ENCODE data around the gene GATA6.
"Not testable (repeated sequence)": the region's sequence is repeated elsewhere in the genome, so short reads cannot be mapped to it uniquely, and the experiment has no call there.

GATA6 gene

DNA sequence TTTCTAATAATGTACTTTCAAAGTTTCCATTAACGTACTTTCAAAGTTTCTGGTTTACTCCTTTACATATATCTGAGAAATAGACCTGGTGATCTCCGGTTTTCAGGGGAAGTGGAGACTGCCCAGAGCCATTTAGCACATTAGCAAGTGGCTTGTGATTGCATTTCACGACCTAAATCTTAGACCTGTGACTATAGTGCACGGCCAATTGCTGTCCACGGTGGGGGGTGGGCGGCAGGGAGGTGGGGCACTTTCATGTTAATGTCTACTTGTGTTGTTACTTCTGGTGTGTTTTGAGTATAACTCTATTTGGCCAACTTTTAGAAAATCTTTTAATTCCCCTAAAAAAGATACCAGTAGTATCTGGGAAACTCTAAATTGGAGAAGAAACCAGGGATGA lies 11.3 kb downstream of the GATA6 start:
- DNase-seq (ENCODE audit: low read depth, low spot score), result no peak

DNA sequence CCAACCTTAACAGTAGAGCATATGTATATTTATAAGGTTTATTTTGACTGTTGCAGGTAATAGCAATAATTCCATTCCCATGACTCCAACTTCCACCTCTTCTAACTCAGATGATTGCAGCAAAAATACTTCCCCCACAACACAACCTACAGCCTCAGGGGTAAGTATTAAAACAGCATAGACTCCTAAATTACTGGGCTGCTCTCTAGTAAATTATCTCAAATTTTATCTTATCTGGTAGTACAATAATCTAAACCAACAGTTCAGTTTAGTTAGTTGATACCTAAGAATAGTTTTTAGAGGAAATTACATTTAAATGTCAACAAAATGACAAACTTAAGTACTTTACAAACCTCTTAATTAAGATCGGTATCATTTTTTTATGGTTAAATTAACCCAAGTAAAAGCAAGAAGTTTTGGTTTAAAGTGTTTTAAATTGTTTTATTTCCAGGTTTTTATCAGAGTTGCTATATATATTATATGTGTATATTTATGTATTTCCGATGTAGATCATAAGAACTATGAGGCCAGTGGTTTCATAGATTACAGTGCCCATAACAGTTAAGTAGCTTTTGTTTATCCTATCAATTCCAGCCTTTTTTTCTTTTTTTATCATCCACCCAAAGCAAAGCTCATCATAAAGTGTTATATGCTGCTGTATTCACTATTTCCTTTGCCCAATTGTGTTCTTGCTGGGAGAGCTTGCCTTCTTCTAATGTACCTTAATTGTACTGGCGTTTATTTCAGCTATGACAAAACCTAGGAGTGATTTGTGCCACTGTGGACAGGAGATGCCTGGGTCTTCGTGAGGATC lies 13.7 kb downstream of the GATA6 start:
- no peak for DNase-seq (ENCODE audit: low read depth, low spot score)

DNA sequence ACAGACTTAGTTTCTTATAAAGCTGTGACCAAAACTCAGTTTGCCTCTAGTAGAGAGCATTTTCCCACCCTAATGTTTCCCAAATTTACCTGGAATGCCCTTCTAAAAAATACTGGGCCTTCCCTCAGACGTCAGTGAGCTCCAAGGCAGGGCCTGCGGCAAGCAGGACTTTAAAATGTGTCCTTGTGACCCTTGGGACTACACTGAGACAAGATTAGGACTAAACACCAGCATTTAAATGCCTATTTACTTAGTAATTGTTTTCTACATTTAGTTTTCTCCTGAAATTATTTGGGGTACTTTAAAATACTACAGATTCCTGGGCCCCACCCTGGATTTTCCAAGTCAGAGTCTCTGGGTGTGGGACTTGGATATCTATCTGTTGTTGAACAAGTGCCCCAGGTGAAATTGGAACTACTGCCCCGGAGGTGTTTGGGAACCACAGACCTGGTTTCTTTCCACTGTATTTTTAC lies 14.3 kb downstream of the GATA6 start:
- DNase-seq (ENCODE audit: low read depth, low spot score), result no peak

DNA sequence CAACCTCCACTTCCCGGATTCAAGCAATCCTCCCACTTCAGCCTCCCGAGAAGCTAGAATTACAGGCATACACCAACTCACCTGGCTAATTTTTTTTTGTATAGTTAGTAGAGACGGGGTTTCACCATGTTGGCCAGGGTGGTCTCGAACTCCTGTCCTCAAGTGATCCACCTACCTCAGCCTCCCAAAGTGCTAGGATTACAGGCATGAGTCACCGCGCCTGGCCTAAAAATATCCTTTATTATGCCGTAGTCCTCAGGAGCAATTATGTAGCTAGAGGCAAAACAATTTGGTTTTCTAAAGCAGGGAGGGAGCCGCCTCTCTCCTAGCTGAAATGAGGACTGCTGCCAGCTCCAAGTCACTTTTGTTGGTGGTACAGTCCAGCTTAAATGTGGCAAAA lies 15.2 kb downstream of the GATA6 start:
- not testable (repeated sequence) for DNase-seq (ENCODE audit: low read depth, low spot score)

DNA sequence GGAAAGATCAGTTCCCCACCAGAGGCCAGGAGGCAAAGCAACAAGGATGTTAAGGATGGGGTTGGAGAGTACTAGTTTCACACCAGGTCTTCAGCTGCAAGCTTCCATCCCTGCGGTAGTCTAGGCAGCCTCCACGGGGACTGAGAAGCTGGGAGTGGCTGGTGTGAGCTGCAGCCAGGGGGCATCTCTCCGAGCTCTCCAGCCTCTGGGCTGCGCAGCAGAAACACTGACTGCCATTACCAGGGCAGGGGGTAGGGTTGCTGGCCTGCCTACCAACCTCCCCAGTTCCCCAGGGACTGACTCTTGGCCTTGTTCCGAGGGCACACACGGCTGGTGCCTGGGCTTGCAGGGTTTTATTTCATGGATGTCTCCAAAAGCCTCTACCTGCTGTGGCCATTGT lies 15.9 kb downstream of the GATA6 start:
- DNase-seq (ENCODE audit: low read depth, low spot score), result no peak

DNA sequence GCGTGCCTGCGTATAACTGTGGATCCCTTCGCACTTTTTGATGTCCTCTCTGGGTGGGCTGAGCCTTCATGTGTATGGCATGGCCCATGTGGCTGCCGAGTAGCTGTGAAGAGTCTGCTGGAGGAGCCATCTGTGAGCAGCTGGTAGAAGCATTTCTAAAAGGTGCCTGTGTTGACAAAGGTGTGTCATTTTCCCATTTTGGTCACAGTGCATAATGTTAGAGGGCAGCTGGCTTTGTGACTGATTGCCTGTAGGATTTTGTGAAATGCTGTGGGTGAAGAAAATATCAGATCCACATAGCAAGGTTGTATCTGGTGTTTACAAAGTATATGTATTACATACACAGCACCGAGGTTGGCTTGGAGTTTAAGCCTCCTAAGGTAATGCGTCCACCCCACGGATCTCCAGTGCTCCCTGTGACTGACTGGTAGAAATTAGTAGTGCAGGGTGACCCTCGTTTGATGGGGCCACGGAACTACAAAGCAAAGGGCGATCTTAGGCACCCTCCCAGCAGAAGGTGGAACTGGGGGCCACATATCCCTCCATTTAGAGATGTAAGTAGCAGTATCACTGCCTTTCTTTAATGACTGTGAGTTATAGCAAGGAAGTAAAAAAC lies 16.5 kb downstream of the GATA6 start:
- DNase-seq (ENCODE audit: low read depth, low spot score), result no peak

DNA sequence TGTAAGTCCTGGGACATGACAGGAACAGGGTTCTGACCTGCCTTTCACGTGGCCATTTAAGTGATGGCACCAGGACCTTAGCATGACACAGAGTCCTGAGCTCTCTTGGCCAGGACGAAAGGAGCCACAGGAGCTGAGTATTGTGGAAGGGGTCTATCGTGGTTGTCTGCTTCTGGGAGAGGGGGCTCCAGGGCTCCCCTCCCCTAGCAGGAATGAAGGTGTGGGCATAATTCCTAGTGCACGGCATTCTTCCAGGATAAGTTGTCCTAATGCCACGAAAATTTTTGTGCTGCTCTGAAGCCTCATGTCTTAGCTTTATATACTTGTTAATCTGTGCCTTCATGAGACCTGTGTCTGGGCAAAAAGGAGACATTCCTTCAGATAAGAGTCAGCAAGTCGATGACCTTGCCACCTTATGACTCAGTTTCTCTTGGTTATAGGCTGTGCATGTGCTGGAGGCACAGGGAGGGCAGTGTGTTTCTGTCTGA lies 17.1 kb downstream of the GATA6 start:
- no peak for DNase-seq (ENCODE audit: low read depth, low spot score)

DNA sequence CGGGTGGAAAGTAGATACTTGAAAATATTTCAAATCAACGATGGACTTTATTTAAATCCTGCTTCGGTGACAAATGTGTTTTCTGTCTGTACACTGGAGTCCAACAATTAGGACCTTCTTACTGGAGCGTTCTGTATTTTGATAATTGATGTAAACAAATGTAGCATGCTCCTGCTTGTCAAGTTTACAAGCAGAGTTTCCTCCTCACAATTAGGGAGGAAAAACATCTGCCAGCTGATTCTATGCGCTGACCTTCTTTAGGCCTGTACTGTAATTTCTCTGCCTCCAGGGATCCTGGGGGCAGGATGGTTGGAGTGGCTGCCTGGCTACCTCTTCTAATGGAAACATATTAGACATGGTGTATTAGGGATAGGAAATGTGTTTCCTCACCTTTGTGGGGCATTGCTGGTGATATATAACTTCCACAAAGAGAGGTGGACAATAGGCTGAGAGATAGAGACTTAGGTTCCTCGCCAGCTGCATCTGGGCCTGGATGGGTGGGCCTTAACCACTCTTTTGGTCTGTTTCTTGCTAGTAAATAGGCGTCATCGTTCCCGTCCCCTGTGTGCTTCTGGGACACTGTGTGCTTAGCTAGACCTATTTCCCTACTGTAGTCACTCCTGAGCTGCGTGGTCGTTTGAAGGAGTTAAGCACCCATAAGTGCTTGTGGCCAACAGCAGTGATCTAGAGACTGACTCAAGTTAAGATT lies 19.3 kb downstream of the GATA6 start:
- DNase-seq (ENCODE audit: low read depth, low spot score), result no peak

DNA sequence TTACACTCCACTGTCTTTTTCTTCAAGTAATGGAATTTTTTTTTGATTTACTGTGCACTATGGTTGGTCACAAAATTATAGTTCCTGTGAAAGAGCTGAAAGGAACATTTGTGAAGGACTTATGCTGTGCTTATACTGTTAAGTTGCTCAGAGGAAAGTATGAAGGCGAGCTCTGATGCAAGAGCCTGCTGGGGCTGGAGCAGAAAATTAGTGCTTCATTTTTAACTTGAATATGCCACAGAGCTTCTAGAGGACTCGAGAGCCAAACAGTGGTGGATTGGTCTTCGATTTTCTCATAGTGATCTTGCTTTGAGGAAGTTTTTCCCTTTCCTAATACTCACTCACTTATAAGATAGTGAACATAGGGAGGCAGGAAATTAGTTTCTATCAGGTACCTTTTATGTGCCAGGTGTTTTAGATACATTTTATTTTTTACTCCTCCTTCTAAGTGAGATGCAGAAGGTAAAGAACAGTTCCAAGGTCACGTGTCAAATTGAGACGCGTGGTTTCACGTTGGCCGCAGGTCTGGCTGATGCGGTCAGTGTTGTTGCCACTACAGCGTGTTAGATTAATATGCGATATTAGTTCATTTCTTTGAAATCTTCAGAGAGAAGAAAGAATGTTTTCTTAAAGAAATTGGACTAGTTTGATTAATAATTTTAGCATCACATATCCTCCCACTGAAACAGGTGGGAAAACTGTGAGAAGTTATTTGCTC lies 20.2 kb downstream of the GATA6 start:
- no peak for DNase-seq (ENCODE audit: low read depth, low spot score)

DNA sequence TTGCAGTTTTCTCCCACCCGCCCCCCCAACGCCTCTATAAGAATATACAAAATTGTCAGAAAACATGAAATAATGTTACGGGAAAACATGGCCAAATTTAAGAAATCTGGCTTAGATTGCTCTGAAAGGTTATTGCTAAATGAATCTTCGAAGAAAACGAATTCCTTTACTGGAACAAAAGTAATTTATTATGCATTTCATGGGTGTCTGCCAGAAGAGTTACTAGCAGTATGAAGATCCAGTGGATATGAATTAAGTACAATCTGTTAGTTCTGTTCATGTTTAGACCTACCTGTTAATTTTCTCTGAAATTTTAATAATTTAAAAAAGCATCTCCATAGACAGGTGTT lies 21.9 kb downstream of the GATA6 start:
- no peak for DNase-seq (ENCODE audit: low read depth, low spot score)

DNA sequence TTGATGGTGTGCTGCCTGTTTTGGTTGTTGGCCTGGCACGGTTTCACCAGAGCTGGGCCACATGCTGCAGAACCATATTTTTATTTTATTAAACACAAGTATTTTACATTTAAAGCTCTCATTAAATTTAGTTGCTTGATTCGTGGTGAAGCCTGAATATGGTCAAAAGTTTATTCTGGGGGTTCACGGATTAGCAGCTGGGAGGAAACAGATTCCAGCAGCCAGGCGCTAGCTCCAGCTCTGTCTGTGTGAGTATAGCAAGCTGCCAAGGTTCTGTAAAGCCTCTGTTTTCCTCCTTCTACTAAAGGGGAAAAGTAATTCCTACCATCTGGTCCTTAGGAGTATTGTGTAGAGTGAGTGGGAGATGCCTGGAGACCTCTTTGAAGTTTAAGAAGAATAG lies 22.5 kb downstream of the GATA6 start:
- DNase-seq (ENCODE audit: low read depth, low spot score), result no peak

DNA sequence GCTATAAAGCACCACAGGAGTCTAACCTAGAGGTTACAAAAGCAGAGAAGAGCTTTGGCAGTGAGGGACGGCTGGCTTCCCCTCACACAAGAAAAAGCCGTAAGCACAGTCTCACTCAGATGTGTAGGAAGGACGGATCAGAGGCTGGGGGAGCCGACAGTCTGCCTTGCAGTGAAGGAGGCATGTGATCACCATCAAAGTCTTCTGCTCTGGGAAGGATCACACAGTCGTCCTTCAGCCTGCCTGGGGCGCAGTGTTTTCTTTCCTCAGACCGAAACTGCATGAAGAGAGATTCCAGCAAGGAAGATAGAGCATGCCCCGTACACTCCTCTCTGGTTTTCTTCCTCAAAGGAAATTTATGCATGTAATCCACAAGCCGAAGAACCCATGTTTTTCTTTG lies 24.1 kb downstream of the GATA6 start:
- peak; percentile 48 for DNase-seq (ENCODE audit: low read depth, low spot score)

DNA sequence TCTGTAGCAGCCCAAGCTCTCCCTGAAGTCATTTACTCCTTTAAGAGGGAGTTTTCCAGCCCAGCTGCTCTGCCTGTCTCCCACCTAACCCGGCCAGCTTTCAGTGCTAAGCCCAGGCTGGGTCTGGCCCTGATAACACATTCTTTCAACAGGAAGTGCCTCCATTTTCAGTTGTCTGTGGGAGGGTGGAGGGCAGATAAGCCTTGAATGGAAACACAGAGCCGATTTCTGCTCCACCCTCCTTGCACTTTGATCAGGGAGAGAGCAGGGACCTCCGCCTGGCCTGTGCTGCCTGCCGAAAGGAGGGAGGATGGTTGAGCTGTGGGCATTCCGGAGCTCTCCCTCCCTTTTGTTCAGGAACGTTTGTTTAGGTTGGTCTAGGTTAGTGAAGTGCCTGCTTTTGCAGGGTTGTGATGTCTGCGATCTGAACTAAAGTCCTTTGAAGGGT lies 24.8 kb downstream of the GATA6 start:
- DNase-seq (ENCODE audit: low read depth, low spot score), result no peak

DNA sequence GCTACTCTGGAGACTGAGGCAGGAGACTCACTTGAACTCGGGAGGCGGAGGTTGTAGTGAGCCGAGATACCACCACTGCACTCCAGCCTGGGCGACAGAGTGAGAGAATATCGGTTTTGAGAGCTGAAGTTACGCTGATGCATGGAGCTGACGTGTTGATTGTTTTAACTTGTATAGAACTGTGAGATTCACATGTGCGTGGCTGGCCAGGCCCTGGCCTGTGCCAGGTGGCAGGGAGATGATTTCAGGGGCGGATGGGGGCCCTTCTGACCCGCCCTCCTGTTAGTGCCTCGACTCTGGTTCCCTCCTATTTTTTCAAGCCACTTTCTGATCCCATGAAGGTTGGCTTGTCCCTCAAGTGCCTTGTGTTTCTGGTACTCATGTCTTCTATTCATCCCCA lies 25.7 kb downstream of the GATA6 start:
- no peak for DNase-seq (ENCODE audit: low read depth, low spot score)

DNA sequence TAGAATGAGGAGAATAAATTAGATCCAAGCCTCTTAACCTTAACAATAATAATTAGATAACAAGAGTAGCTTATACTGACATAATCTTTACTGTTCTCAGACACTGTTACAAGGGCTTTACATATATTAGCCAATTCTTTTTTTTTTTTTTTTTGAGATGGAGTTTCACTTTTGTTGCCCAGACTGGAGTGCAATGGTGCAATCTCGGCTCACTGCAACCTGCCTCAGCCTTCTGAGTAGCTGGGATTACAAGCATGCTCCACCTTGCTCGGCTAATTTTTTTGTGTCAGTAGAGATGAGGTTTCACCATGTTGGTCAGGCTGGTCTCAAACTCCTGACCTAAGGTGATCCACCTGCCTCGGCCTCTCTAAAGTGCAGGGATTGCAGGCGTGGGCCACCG lies 27.6 kb downstream of the GATA6 start:
- not testable (repeated sequence) for DNase-seq (ENCODE audit: low read depth, low spot score)

DNA sequence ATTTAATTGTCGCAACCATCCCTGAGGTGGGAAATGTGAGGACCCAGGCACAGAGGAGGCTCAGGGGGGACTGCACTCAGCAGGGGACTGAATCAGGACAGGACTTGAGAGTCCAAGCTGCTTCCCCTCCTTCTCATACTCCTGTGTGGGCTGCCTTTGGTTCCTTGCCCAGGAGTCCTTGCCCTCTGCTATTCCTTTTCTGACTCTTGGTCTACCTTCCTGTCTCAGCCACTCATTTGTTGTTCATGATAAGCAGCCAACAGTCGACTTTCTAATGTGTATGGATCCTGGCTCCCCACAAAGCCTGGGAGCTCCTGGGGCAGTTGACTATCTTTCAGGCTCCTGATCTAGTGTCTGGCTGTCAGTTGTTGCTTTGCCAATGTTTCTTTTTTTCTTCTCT lies 28.3 kb downstream of the GATA6 start:
- no peak for DNase-seq (ENCODE audit: low read depth, low spot score)

DNA sequence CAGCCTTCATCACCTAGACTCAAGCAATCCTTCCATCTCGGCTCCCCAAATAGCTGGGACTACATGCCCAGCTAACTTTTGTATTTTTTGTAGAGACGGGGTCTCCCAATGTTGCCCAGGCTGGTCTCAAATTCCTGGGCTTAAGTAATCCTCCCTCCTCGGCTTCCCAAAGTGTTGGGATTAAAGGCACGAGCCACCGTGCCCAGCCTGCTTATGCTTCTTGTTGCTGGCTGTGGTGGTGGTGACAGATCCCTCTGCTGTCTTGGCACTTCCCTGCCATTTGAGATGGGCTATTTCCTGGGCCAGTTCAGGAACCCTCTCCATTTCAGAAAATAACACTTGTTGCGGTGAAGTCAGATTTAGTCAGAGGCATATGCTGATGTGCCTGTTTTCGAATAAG lies 28.8 kb downstream of the GATA6 start:
- DNase-seq (ENCODE audit: low read depth, low spot score), result no peak

DNA sequence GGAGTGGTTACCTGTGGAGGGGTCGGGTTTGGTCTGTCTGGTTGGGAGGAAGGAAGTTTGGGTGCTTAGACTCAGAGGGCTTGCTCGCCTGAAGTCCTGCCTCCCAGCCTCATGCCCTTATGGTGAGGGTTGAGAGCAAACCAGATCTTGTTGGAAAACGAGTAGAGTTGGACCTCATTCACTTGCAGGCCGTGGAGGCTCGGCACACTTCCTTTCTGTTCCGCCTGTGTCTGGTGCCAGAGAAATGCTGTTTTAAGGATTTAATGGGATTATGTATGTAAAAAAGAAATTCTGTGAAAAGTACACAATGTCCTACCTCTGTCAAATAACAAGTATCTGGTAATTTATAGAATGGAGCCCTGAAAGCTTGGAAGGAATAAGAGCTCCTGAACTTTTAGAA lies 29.6 kb downstream of the GATA6 start:
- DNase-seq (ENCODE audit: low read depth, low spot score), result no peak

DNA sequence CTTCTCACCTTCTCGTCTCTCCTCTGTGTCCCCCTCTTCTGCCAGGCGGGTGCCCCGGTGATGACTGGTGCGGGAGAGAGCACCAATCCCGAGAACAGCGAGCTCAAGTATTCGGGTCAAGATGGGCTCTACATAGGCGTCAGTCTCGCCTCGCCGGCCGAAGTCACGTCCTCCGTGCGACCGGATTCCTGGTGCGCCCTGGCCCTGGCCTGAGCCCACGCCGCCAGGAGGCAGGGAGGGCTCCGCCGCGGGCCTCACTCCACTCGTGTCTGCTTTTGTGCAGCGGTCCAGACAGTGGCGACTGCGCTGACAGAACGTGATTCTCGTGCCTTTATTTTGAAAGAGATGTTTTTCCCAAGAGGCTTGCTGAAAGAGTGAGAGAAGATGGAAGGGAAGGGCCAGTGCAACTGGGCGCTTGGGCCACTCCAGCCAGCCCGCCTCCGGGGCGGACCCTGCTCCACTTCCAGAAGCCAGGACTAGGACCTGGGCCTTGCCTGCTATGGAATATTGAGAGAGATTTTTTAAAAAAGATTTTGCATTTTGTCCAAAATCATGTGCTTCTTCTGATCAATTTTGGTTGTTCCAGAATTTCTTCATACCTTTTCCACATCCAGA lies 31.3 kb downstream of the GATA6 start:
- no peak for DNase-seq (ENCODE audit: low read depth, low spot score)

DNA sequence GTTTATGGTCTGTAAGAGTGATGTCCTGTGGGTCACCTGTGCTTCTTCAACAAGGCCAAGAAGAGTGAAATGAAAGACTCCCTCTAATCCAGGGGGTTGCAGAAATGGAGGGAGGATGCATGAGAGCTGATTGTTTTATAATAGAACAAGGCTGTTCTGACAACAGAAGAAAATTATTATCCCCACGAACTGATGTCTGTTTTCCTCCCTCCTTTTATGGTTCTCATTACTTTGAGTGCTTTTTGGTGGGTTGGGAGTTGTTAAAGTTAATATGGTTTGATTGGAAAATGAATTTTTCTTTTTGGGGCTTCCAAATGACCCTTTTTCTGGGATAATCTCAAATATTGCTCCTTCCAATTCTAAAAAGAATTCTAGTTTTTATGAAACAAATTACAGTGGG lies 33.6 kb downstream of the GATA6 start:
- no peak for DNase-seq (ENCODE audit: low read depth, low spot score)

DNA sequence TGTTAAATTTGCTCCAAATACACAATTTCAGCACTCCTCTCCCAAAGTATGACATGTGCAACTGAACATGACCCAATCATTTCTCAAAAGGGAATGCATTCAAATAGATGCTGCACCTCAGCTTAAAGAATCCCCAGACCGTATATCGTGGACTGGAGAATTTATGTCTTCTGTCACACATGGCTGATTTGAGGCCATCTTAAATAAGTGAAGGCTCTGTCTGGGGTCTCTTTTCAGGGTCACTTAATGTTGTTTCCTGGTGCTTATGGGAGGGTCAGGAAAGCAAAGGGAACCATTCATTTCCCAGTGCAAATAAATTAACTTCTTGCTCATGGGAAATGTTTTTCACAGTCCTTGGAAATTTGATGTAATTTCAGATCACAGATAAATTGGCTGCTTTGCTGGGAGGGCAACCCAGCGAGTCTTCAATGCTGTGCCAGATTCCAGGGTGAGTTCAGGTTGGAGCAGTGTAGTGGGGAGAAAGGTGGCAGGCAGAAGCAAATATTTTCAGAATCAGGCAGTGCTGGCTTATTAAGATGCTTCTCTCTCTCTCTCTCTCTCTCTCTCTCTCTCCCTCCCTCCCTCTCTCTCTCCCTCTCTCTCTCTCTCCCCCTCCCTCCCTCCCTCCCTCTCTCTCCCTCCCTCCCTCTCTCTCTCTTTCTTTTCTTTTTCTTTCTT lies 34.3 kb downstream of the GATA6 start:
- DNase-seq (ENCODE audit: low read depth, low spot score), result no peak
